Astrocyte (in vitro differentiated cells and primary cell): Measurements from ENCODE around the gene ST6GALNAC3.

Source experiments
- EZH2 ChIP-seq: IDR thresholded peaks from 2 replicates; pipeline ENCODE4 v1.6.1; 2012; ENCODE audit warnings: mild to moderate bottlenecking, low read length, inconsistent platforms; ENCODE audit not compliant: insufficient read depth
- TF ChIP-seq, protein P1 (sequence below): IDR thresholded peaks from 2 replicates; pipeline ENCODE4 v1.5.1; 2011; ENCODE audit warnings: low read depth, mild to moderate bottlenecking, inconsistent platforms, low read length, moderate library complexity; ENCODE audit not compliant: insufficient read depth

DNA sequence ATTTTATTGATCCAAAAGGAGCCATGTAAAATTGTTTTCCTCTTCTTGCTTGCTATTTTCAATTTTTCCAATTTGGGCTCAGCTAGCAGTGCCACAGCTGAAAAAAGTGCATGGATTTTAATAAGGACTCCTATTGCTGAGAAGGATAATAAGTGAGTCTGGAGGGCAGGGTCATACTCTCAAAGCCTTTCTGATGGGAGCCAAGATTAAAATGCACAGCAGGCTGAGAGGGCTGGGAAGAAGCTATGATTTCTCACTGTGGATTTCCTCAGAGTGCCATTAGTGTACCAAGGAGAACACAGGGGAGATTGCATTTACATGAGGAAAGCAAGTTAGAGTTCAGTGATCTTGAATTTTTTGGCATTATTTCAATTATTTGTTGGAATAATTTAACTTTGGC, 261.3 kb downstream of the ST6GALNAC3 start:
- TF ChIP-seq, protein P1, sequence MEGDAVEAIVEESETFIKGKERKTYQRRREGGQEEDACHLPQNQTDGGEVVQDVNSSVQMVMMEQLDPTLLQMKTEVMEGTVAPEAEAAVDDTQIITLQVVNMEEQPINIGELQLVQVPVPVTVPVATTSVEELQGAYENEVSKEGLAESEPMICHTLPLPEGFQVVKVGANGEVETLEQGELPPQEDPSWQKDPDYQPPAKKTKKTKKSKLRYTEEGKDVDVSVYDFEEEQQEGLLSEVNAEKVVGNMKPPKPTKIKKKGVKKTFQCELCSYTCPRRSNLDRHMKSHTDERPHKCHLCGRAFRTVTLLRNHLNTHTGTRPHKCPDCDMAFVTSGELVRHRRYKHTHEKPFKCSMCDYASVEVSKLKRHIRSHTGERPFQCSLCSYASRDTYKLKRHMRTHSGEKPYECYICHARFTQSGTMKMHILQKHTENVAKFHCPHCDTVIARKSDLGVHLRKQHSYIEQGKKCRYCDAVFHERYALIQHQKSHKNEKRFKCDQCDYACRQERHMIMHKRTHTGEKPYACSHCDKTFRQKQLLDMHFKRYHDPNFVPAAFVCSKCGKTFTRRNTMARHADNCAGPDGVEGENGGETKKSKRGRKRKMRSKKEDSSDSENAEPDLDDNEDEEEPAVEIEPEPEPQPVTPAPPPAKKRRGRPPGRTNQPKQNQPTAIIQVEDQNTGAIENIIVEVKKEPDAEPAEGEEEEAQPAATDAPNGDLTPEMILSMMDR: no peak
- no peak for TF ChIP-seq EZH2
